Measurements from ENCODE around the gene HOXD9.

DNA sequence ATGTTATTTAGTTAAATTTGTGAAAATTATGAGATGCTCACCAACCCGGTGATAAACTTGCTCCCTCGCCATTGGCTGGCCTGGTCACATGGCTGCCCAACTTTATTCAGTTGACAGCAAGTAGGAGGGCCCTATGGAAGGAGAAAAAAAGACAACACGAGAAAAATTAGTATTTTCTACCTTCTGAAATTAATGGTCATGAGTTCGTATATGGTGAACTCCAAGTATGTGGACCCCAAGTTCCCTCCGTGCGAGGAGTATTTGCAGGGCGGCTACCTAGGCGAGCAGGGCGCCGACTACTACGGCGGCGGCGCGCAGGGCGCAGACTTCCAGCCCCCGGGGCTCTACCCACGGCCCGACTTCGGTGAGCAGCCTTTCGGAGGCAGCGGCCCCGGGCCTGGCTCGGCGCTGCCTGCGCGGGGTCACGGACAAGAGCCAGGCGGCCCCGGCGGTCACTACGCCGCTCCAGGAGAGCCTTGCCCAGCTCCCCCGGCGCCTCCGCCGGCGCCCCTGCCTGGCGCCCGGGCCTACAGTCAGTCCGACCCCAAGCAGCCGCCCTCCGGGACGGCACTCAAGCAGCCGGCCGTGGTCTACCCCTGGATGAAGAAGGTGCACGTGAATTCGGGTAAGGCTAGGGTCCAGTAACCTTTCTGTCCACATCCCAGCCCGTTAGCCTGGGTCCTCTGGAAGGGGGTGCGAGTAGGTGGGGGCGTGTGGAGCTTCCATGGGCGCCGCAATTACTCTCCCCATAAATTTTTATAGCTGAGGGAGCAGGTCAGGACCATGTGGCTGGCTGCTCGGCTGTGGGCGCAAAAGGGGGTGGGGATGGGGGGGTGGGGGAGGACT lies 29.1 kb downstream of the HOXD9 start, which contains the start of gene HOXD4:
- no peak for TF ChIP-seq EZH2phosphoT487 (IDR thresholded peaks at IDR 0.05; ENCODE audit: borderline replicate concordance, low read depth, low read length)
- TF ChIP-seq, protein P1, sequence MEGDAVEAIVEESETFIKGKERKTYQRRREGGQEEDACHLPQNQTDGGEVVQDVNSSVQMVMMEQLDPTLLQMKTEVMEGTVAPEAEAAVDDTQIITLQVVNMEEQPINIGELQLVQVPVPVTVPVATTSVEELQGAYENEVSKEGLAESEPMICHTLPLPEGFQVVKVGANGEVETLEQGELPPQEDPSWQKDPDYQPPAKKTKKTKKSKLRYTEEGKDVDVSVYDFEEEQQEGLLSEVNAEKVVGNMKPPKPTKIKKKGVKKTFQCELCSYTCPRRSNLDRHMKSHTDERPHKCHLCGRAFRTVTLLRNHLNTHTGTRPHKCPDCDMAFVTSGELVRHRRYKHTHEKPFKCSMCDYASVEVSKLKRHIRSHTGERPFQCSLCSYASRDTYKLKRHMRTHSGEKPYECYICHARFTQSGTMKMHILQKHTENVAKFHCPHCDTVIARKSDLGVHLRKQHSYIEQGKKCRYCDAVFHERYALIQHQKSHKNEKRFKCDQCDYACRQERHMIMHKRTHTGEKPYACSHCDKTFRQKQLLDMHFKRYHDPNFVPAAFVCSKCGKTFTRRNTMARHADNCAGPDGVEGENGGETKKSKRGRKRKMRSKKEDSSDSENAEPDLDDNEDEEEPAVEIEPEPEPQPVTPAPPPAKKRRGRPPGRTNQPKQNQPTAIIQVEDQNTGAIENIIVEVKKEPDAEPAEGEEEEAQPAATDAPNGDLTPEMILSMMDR (conservative IDR thresholded peaks at IDR 0.05; ENCODE audit: low read length): no peak
